HEK293T (cell line): Measurements from ENCODE around the gene CRB3.

Experiments
- ARNT ChIP-seq: fragments of 450-650 bp; IDR thresholded peaks from 2 replicates; pipeline ENCODE4 v1.6.1; 2017; ENCODE audit warnings: mild to moderate bottlenecking
- BHLHE40 ChIP-seq: fragments of 450-650 bp; IDR thresholded peaks from 2 replicates; pipeline ENCODE4 v1.6.1; 2016; ENCODE audit warnings: mild to moderate bottlenecking, moderate library complexity, borderline replicate concordance
- FOXK2 ChIP-seq: fragments of 450-650 bp; IDR thresholded peaks from 2 replicates; pipeline ENCODE4 v1.6.1; 2016; ENCODE audit warnings: mild to moderate bottlenecking
- FOXM1 ChIP-seq: fragments of 450-650 bp; IDR thresholded peaks from 2 replicates; pipeline ENCODE4 v1.6.1; 2017; ENCODE audit warnings: mild to moderate bottlenecking, borderline replicate concordance
- SUZ12 ChIP-seq: fragments of 450-650 bp; IDR thresholded peaks from 2 replicates; pipeline ENCODE4 v1.6.1; 2016; ENCODE audit warnings: mild to moderate bottlenecking
- TARDBP ChIP-seq: fragments of 450-650 bp; IDR thresholded peaks from 2 replicates; pipeline ENCODE4 v1.6.1; 2016

- TF ChIP-seq BHLHE40, result no peak
- no peak for TF ChIP-seq FOXK2
- no peak for TF ChIP-seq FOXM1
- TF ChIP-seq SUZ12, result no peak
- TF ChIP-seq ARNT, result no peak
- TF ChIP-seq TARDBP, result no peak
These were observed 2.6 kb downstream of the CRB3 start for GRCh38 chr19:6466526-6467248.
